GM12865 (cell line): ENCODE measurements around the gene PRICKLE2.

Experiments used
- DNase-seq: peaks from one replicate; pipeline ENCODE4 v3.0.0; 2010; ENCODE audit warnings: low read depth
- H3K4me3 ChIP-seq: 2 replicates; pipeline ENCODE4 v1.5.1; 2011; ENCODE audit warnings: mild to moderate bottlenecking, low read depth, low read length, control low read depth
- CTCF ChIP-seq: IDR thresholded peaks from 2 replicates; pipeline ENCODE4 v1.5.1; 2011; ENCODE audit warnings: low read length, control low read depth, low read depth, inconsistent platforms; ENCODE audit not compliant: insufficient read depth; ENCODE audit errors: missing control alignments

PRICKLE2 gene

GRCh38 chr3:64167868-64168267, 57.4 kb downstream of the PRICKLE2 start:
- no peak for DNase-seq
- no peak for TF ChIP-seq CTCF
- H3K4me3 ChIP-seq, result no peak overlapping the region

GRCh38 chr3:64167351-64167750, 57.9 kb downstream of the PRICKLE2 start:
- no peak overlapping the region for H3K4me3 ChIP-seq
- DNase-seq, result no peak
- no peak for TF ChIP-seq CTCF

GRCh38 chr3:64166584-64167162, 58.6 kb downstream of the PRICKLE2 start:
- DNase-seq, result no peak
- TF ChIP-seq CTCF, result no peak
- H3K4me3 ChIP-seq, result no peak overlapping the region

- H3K4me3 ChIP-seq, result no peak overlapping the region
- no peak for TF ChIP-seq CTCF
- DNase-seq, result no peak
Measured at GRCh38 chr3:64164349-64164748, 60.9 kb downstream of the PRICKLE2 start.

GRCh38 chr3:64163755-64164148, 61.5 kb downstream of the PRICKLE2 start:
- TF ChIP-seq CTCF, result no peak
- H3K4me3 ChIP-seq, result no peak overlapping the region
- DNase-seq, result peak; percentile 47

- no peak for TF ChIP-seq CTCF
- H3K4me3 ChIP-seq, result no peak overlapping the region
Measured at GRCh38 chr3:64163019-64163754, 62.1 kb downstream of the PRICKLE2 start.

More at GRCh38 chr3:64163019-64163754, 62.1 kb downstream of the PRICKLE2 start:
- peak; percentile 18 for DNase-seq
